Heart left ventricle (tissue), 16 donors: ENCODE data around the gene PROSER3. TPM values are rescaled to one million over a fixed set of nuclear protein-coding genes. Genes with fewer than 3 reads are reported as not detected.
"Not testable (repeated sequence)": the region's sequence is repeated elsewhere in the genome, so short reads cannot be mapped to it uniquely, and the experiment has no call there.

ENCODE experiments used
- ATAC-seq, 4 donors: fragments of 200-7000 bp; cut with Tn5 transposase; one replicate each; pipeline ENCODE4 v1.9.1; 2020 to 2022; ENCODE audit warnings: moderate library complexity in 4 of 4, mild to moderate bottlenecking in 3 of 4, moderate number of reproducible peaks in 1 of 4
- DNase-seq, 5 donors: peaks; one replicate each; pipeline ENCODE4 v3.0.0-alpha.2; 2020
- H3K27ac ChIP-seq, 12 donors: fragments of 200-600 bp; sonication (generic) in 4 of 12; one replicate each; pipeline versions ENCODE4 v1.5.0 to v1.8.0; 2016 to 2022; ENCODE audit warnings: mild to moderate bottlenecking in 2 of 12
- H3K27me3 ChIP-seq, 9 donors: fragments of 200-600 bp; sonication (generic) in 2 of 9; one replicate each; pipeline versions ENCODE4 v1.5.1 to v1.8.0; 2016 to 2022; ENCODE audit warnings: mild to moderate bottlenecking in 3 of 9
- H3K36me3 ChIP-seq, 9 donors: fragments of 200-600 bp; sonication (generic) in 2 of 9; one replicate each; pipeline versions ENCODE4 v1.5.0 to v1.8.0; 2018 to 2022; ENCODE audit warnings: mild to moderate bottlenecking in 2 of 9
- H3K4me1 ChIP-seq, 12 donors: fragments of 200-600 bp; sonication (generic) in 4 of 12; one replicate each; pipeline versions ENCODE4 v1.5.0 to v1.8.0; 2016 to 2022; ENCODE audit warnings: mild to moderate bottlenecking in 3 of 12
- H3K4me3 ChIP-seq, 12 donors: fragments of 200-600 bp; sonication (generic) in 4 of 12; one replicate each; pipeline versions ENCODE4 v1.5.0 to v1.8.0; 2017 to 2022; ENCODE audit warnings: mild to moderate bottlenecking in 9 of 12, moderate library complexity in 4 of 12
- H3K9me3 ChIP-seq, 12 donors: fragments of 200-600 bp; sonication (generic) in 4 of 12; one replicate each; pipeline versions ENCODE4 v1.5.0 to v1.8.0; 2016 to 2022; ENCODE audit warnings: mild to moderate bottlenecking in 1 of 12
- POLR2A ChIP-seq, 2 donors: fragments of 450-650 bp; IDR thresholded peaks; one replicate each; pipeline ENCODE4 v1.6.1; 2017; ENCODE audit warnings: antibody characterized with exemption in 2 of 2, mild to moderate bottlenecking in 2 of 2, moderate library complexity in 2 of 2
- WGBS, 4 donors: extraction: QIAGEN DNeasy Blood & Tissue Kit in 2 of 4; methylation state at CpG; one replicate each; pipeline versions ENCODE4 v1.1.5 to v1.1.7; 2013 to 2018; 5-methylcytosine and 5-hydroxymethylcytosine counted together
- intact Hi-C, 10 donors: fragments of 100-400 bp; cut with DNase I; formaldehyde crosslinking; loops; one replicate each; pipeline versions ENCODE4 v1.11.1 to v1.14.2; 2022
- polyA plus RNA-seq, 2 donors: library from polyadenylated mRNA; stranded (reverse); fragments of 200-250 nt; gene quantifications; one replicate each; pipeline ENCODE4 v1.2.3, GENCODE V29; 2013
- total RNA-seq, 9 donors: library from RNA; depleted of rRNA in 2 of 9; stranded (reverse); fragments of >200 nt in 2 of 9; fragmentation: NEBNext Ultra II Directional in 3 of 9; extraction: Animal tissue kit (Norgen Biotek cat#: 25700) in 3 of 9; gene quantifications; one replicate each; pipeline versions ENCODE4 v1.1.0 to v1.2.4, GENCODE V29; 2016 to 2023
- TF ChIP-seq, protein P1 (sequence below), 12 donors: fragments of 200-600 bp; sonication (generic) in 4 of 12; IDR thresholded peaks; one replicate each; pipeline versions ENCODE4 v1.5.0 to v1.8.0; 2018 to 2022; ENCODE audit warnings: antibody characterized with exemption in 12 of 12, mild to moderate bottlenecking in 5 of 12
- donor health status: ischemic (EF 13 %, LVEDD 7.1; RV severe dilation, severe dysfunction).
- donor health status: healthy with polysubstance abuse.
- donor health status: DM: no; HTN: yes; CAD: no.
- donor health status: DM: no; HTN: no; CAD: no.
- donor health status: ischemic (EF 25% LVEDD 6.9; RV normal size, moderate dysfunction).
- donor health status: ischemic (EF 25% LVEDD 5.7; RV mildly dilated, moderate dysfunction).
- donor health status: healthy.
- donor health status: DM: yes; HTN: yes; CAD: no.
- donor health status: ischemic (EF 35%, LVEDD 5.7; RV mildly dilated, moderate dysfunction).
- donor health status: nonischemic (EF 11% LVEDD 7.7; RV severe dilation, severe dysfunction).
- donor health status: DM: yes; HTN: yes; CAD: no.
- donor health status: PGD.
- donor health status: ischemic (EF 29% LVEDD 5.4; RV normal size, mild dysfunction).
- donor health status: nonischemic (EF 23%, LVEDD 6.1; RV moderate dilation, normal function).

PROSER3 gene
- total and polyA plus RNA-seq, 11 donors = 1.9 to 19.7 (median 9.7) TPM

DNA sequence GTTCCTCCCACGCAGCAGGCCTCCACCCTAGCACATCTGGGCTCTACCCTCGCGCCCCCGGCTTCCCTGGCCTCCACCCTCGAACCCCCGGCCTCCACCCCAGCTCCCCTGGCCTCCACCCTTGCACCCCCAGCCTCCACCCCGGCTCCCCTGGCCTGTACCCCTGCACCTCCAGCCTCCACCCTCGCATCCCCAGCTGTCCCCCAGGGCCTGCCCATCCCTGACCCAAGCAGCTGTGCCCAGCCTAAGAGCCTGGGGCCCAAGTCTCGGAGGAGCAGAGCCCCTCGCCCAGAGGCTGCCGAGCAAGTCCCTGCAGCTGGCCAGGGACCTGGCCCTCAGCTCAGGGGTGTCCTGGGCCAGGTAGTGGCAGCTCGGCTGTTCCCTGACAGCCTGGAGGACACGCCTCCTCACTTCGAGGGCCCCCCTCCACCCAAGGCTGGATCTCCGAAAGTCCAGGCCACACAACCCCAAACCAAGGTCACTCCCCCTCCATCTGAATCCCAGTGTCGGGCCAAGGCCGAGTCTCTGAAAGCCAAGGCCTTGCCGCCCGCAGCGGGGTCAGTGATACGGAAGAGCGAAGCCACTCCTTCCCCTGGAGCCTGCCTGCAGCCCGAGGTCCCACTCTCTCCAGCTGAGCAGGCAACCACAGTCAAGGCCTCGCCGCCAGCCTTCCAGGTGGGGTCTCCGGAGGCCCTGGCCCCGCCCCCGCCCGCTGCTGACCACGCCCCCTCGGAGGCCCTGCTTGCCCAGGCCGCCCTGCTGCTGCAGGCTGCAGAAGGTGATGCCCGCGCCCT, 9.5 kb downstream of the PROSER3 start:
- H3K27ac ChIP-seq = no peak overlapping the region
- intact Hi-C loops = no loop called here
- H3K4me1 ChIP-seq = peaks cover 0 to 6% (median 0%) of the 10 kb centered on the region in 12 donors
- no peak overlapping the region for H3K4me3 ChIP-seq
- no peaks in the 10 kb centered on the region for H3K27me3 ChIP-seq
- peaks cover 0 to 43% (median 25%) of the 10 kb centered on the region in 9 donors for H3K36me3 ChIP-seq
- DNase-seq (peak in 1 of 5 donors; percentile 36), ATAC-seq (peak in 3 of 4 donors; percentile 31 to 51 (median 47))
- TF ChIP-seq, protein P1, sequence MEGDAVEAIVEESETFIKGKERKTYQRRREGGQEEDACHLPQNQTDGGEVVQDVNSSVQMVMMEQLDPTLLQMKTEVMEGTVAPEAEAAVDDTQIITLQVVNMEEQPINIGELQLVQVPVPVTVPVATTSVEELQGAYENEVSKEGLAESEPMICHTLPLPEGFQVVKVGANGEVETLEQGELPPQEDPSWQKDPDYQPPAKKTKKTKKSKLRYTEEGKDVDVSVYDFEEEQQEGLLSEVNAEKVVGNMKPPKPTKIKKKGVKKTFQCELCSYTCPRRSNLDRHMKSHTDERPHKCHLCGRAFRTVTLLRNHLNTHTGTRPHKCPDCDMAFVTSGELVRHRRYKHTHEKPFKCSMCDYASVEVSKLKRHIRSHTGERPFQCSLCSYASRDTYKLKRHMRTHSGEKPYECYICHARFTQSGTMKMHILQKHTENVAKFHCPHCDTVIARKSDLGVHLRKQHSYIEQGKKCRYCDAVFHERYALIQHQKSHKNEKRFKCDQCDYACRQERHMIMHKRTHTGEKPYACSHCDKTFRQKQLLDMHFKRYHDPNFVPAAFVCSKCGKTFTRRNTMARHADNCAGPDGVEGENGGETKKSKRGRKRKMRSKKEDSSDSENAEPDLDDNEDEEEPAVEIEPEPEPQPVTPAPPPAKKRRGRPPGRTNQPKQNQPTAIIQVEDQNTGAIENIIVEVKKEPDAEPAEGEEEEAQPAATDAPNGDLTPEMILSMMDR (IDR thresholded peaks at IDR 0.05) = no peak
- no peak for TF ChIP-seq POLR2A (IDR thresholded peaks at IDR 0.05)
- no peaks in the 10 kb centered on the region for H3K9me3 ChIP-seq
- WGBS, 4 donors = 55 to 94% (median 66%) methylated on average over 10 to 34 of the region's 34 CpGs

DNA sequence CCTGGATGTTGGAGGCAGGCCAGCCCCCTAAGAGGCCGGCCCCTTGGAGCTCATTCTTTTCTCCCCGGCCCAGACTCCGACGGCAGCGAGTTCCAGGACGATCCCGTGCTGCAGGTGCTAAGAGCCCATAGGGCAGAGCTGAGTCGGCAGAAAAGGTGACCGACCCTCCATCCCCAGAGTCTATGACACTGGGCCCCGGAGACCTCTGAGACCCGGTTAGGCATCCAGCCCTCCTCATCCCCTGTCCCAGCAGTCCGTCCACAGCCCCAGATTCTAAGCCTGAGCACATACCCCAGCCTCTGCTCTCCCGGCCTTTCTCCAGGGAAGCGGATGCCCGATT, 10.1 kb downstream of the PROSER3 start:
- Histone ChIP-seq H3K4me1 (peaks cover 0 to 6% (median 0%) of the 10 kb centered on the region in 12 donors), H3K9me3 (no peaks in the 10 kb centered on the region), H3K27ac (no peak overlapping the region), H3K4me3 (no peak overlapping the region), H3K36me3 (peaks cover 0 to 38% (median 19%) of the 10 kb centered on the region in 9 donors), H3K27me3 (no peaks in the 10 kb centered on the region)
- DNase-seq (no peak), ATAC-seq (no peak)
- 61 to 84% (median 66%) methylated on average over 6 to 15 of the region's 15 CpGs for WGBS, 4 donors
- intact Hi-C loops = no loop called here
- no peak for TF ChIP-seq POLR2A (IDR thresholded peaks at IDR 0.05)
- TF ChIP-seq, protein P1 (IDR thresholded peaks at IDR 0.05) = no peak

DNA sequence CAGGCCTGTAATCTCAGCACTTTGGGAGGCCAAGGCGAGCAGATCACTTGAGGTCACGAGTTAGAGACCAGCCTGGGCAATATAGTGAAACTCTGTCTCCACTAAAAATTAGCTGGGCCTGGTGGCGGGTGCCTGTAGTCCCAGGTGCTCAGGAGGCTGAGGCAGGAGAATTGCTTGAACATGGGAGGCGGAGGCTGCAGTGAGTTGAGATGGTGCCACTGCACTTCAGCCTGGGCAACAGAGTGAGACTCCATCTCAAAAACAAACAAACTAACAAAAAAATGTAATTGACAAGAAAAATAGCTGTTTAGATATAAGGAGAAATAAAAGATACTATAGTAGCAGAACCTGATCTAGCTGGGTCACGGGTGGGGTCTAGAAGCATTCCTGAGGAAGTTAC, 14.4 kb downstream of the PROSER3 start:
- not testable (repeated sequence) for DNase-seq, H3K4me3 ChIP-seq, H3K9me3 ChIP-seq, H3K27me3 ChIP-seq, H3K27ac ChIP-seq, ATAC-seq
- H3K4me1 ChIP-seq = peaks cover 0 to 23% (median 5%) of the 10 kb centered on the region in 12 donors
- peaks cover 0 to 11% (median 0%) of the 10 kb centered on the region in 9 donors for H3K36me3 ChIP-seq
- intact Hi-C loops = loop anchor here in 2 of 10 donors (10.0 kb wide), 2 partner anchors 112 to 162 kb away; partner anchors contain the start of gene LRFN3 (in 1 of the 2)
- WGBS, 4 donors = 93 to 97% (median 97%) methylated on average over 5 of the region's 5 CpGs

GRCh38 chr19:35773020-35773806, 15.2 kb downstream of the PROSER3 start:
- no peak overlapping the region for H3K27ac ChIP-seq
- intact Hi-C loops = loop anchor here in 2 of 10 donors (10.0 kb wide), 2 partner anchors 112 to 162 kb away; partner anchors contain the start of gene LRFN3 (in 1 of the 2)
- H3K9me3 ChIP-seq = no peaks in the 10 kb centered on the region
- DNase-seq = no peak
- no peaks in the 10 kb centered on the region for H3K27me3 ChIP-seq
- 45 to 52% (median 50%) methylated on average over 9 of the region's 9 CpGs for WGBS, 4 donors
- no peak overlapping the region for H3K4me3 ChIP-seq
- H3K4me1 ChIP-seq = peaks cover 0 to 17% (median 5%) of the 10 kb centered on the region in 12 donors
- no peak for TF ChIP-seq POLR2A (IDR thresholded peaks at IDR 0.05)
- TF ChIP-seq, protein P1 (IDR thresholded peaks at IDR 0.05) = no peak
- H3K36me3 ChIP-seq = peaks cover 0 to 10% (median 0%) of the 10 kb centered on the region in 9 donors
- ATAC-seq = no peak
